Mesothelial cell of epicardium (in vitro differentiated cells): ENCODE data around the gene CDKN2AIPNL. TPM values are rescaled to one million over a fixed set of nuclear protein-coding genes. Genes with fewer than 3 reads are reported as not detected.
"Not testable (repeated sequence)": the region's sequence is repeated elsewhere in the genome, so short reads cannot be mapped to it uniquely, and the experiment has no call there.

ENCODE experiments used
- DNase-seq, 2 experiments: peaks; one replicate each; pipeline ENCODE4 v3.0.0; 2021; ENCODE audit warnings: low spot score in 2 of 2; ENCODE audit not compliant: unreplicated experiment in 2 of 2
- H3K27ac Mint-ChIP-seq: 2 replicates; pipeline ENCODE4 v1.8.0; 2021; ENCODE audit warnings: mixed read lengths
- H3K27me3 Mint-ChIP-seq: 2 replicates; pipeline ENCODE4 v1.8.0; 2021; ENCODE audit warnings: low read depth, mixed read lengths
- H3K36me3 Mint-ChIP-seq: 2 replicates; pipeline ENCODE4 v1.8.0; 2021; ENCODE audit warnings: mixed read lengths
- H3K4me1 Mint-ChIP-seq: 2 replicates; pipeline ENCODE4 v1.8.0; 2021; ENCODE audit warnings: mixed read lengths
- H3K4me3 Mint-ChIP-seq: 2 replicates; pipeline ENCODE4 v1.8.0; 2021; ENCODE audit warnings: mild to moderate bottlenecking, moderate library complexity, mixed read lengths
- H3K9me3 Mint-ChIP-seq: 2 replicates; pipeline ENCODE4 v1.8.0; 2021; ENCODE audit warnings: mixed read lengths
- CTCF ChIP-seq: fragments of 200-600 bp; sonication (generic); IDR thresholded peaks from one replicate; pipeline ENCODE4 v1.5.0; 2021; ENCODE audit warnings: antibody characterized with exemption; ENCODE audit not compliant: unreplicated experiment
- total RNA-seq: library from RNA; stranded (reverse); gene quantifications from 3 replicates; pipeline ENCODE4 v1.2.1, GENCODE V29; 2021

Gene CDKN2AIPNL
- total RNA-seq, 1 donor from 2014 or later = 24.9 TPM

- TF ChIP-seq CTCF = no peak
- Mint-ChIP-seq H3K4me1 (no peaks in the 10 kb centered on the region), H3K36me3 (peaks cover 35% of the 10 kb centered on the region), H3K4me3 (no peak overlapping the region), H3K9me3 (no peaks in the 10 kb centered on the region), H3K27me3 (no peaks in the 10 kb centered on the region), H3K27ac (no peak overlapping the region)
- DNase-seq = no peak
Measured at GRCh38 chr5:134383980-134384697, 27.5 kb downstream of the CDKN2AIPNL start.

GRCh38 chr5:134382204-134382603 lies 29.5 kb downstream of the CDKN2AIPNL start:
- not testable (repeated sequence) for H3K4me1 Mint-ChIP-seq, H3K27ac Mint-ChIP-seq, H3K4me3 Mint-ChIP-seq, DNase-seq, H3K27me3 Mint-ChIP-seq, H3K9me3 Mint-ChIP-seq
- H3K36me3 Mint-ChIP-seq = peaks cover 34% of the 10 kb centered on the region

GRCh38 chr5:134380346-134380745 lies 31.3 kb downstream of the CDKN2AIPNL start:
- peak overlapping the region; percentile 43 for H3K27ac Mint-ChIP-seq
- TF ChIP-seq CTCF = no peak
- H3K36me3 Mint-ChIP-seq = peaks cover 36% of the 10 kb centered on the region
- H3K27me3 Mint-ChIP-seq = no peaks in the 10 kb centered on the region
- no peaks in the 10 kb centered on the region for H3K4me1 Mint-ChIP-seq
- no peaks in the 10 kb centered on the region for H3K9me3 Mint-ChIP-seq
- DNase-seq = no peak
- H3K4me3 Mint-ChIP-seq = no peak overlapping the region

- Mint-ChIP-seq H3K4me1 (peaks cover 26% of the 10 kb centered on the region), H3K27me3 (no peaks in the 10 kb centered on the region), H3K27ac (peak overlapping the region; percentile 6), H3K4me3 (no peak overlapping the region), H3K9me3 (no peaks in the 10 kb centered on the region), H3K36me3 (peaks cover 15% of the 10 kb centered on the region)
- DNase-seq = no peak
- no peak for TF ChIP-seq CTCF
Measured at GRCh38 chr5:134374232-134374631, 37.4 kb downstream of the CDKN2AIPNL start.

GRCh38 chr5:134373633-134374032 lies 38.0 kb downstream of the CDKN2AIPNL start:
- H3K36me3 Mint-ChIP-seq, H3K27ac Mint-ChIP-seq, H3K27me3 Mint-ChIP-seq, H3K9me3 Mint-ChIP-seq, DNase-seq: not testable (repeated sequence)
- H3K4me1 Mint-ChIP-seq = peaks cover 26% of the 10 kb centered on the region
- peak overlapping the region; percentile 31 for H3K4me3 Mint-ChIP-seq

- Mint-ChIP-seq H3K4me3 (peak overlapping the region; percentile 97), H3K4me1 (peaks cover 30% of the 10 kb centered on the region), H3K27ac (peak overlapping the region; percentile 99), H3K27me3 (no peaks in the 10 kb centered on the region), H3K9me3 (peaks cover 3% of the 10 kb centered on the region), H3K36me3 (peaks cover 11% of the 10 kb centered on the region)
- peak; percentile 26 to 64 for DNase-seq
- no peak for TF ChIP-seq CTCF
Measured at GRCh38 chr5:134371834-134372340, 39.8 kb downstream of the CDKN2AIPNL start.
